ENCODE data around the gene SCD. TPM values are rescaled to one million over a fixed set of nuclear protein-coding genes. Genes with fewer than 3 reads are reported as not detected.

SCD gene
- total and polyA plus RNA-seq, 2 of the 13 experiments (the other 11 are each of a cell fraction or from before 2014, with no cell fraction given): 492 to 512 TPM

- TF ChIP-seq ZNF614 (CRISPR knock-in tag; IDR thresholded peaks at IDR 0.05; ENCODE audit: borderline replicate concordance) (no peak), PCBP2 (optimal IDR thresholded peaks at IDR 0.05; ENCODE audit: low read depth, low read length, poor library complexity, severe bottlenecking) (no peak), ZBTB42 (CRISPR knock-in tag; IDR thresholded peaks at IDR 0.05) (no peak), ZNF639 (CRISPR knock-in tag; conservative IDR thresholded peaks at IDR 0.05) (no peak), ZNF589 (CRISPR knock-in tag; conservative IDR thresholded peaks at IDR 0.05) (peak; percentile 14; the same call in 1 of the 2 replicates), ZSCAN9 (CRISPR knock-in tag; IDR thresholded peaks at IDR 0.05; ENCODE audit: borderline replicate concordance) (no peak), HNRNPK (IDR thresholded peaks at IDR 0.05; ENCODE audit: low read depth, low read length, poor library complexity, severe bottlenecking) (no peak), ZNF75D (CRISPR knock-in tag; IDR thresholded peaks at IDR 0.05; ENCODE audit: borderline replicate concordance) (no peak), TFDP1 (CRISPR knock-in tag; IDR thresholded peaks at IDR 0.05; ENCODE audit: borderline replicate concordance) (peak; percentile 57; the same call in 1 of the 2 replicates), ARID3A (IDR thresholded peaks at IDR 0.05; ENCODE audit: low read depth, low read length) (no peak), FOXO1 (CRISPR knock-in tag; IDR thresholded peaks at IDR 0.05) (0 out of 2 replicates have a peak, but pooled peaks have one; percentile 27), ZNF761 (CRISPR knock-in tag; conservative IDR thresholded peaks at IDR 0.05) (no peak), ATF6 (CRISPR knock-in tag; conservative IDR thresholded peaks at IDR 0.05) (no peak), ZNF768 (CRISPR knock-in tag; IDR thresholded peaks at IDR 0.05) (no peak), FOSL1 (CRISPR knock-in tag; IDR thresholded peaks at IDR 0.05; ENCODE audit: borderline replicate concordance) (no peak), RNF2 (conservative IDR thresholded peaks at IDR 0.05; ENCODE audit: low read depth) (no peak), MEF2D (CRISPR knock-in tag; IDR thresholded peaks at IDR 0.05) (peak; percentile 52), ZBTB46 (CRISPR knock-in tag; IDR thresholded peaks at IDR 0.05; ENCODE audit: borderline replicate concordance) (no peak), ZFYVE20 (CRISPR knock-in tag; IDR thresholded peaks at IDR 0.05; ENCODE audit: borderline replicate concordance, low read depth) (no peak), ADNP (CRISPR knock-in tag; IDR thresholded peaks at IDR 0.05) (no peak), ZEB1 (IDR thresholded peaks at IDR 0.05; ENCODE audit: insufficient replicate concordance, low read depth) (peak; percentile 18)
These were observed at the start of gene SCD (continued) for GRCh38 chr10:100346765-100347567.
